GM21381 (cell line): ENCODE data around the gene GRM8.

Experiments used
- ATAC-seq: cut with Tn5 transposase; IDR thresholded peaks from one replicate; pipeline ENCODE4 v1.9.1; 2021; ENCODE audit warnings: mild to moderate bottlenecking, moderate library complexity; ENCODE audit not compliant: unreplicated experiment

GRM8 gene

DNA sequence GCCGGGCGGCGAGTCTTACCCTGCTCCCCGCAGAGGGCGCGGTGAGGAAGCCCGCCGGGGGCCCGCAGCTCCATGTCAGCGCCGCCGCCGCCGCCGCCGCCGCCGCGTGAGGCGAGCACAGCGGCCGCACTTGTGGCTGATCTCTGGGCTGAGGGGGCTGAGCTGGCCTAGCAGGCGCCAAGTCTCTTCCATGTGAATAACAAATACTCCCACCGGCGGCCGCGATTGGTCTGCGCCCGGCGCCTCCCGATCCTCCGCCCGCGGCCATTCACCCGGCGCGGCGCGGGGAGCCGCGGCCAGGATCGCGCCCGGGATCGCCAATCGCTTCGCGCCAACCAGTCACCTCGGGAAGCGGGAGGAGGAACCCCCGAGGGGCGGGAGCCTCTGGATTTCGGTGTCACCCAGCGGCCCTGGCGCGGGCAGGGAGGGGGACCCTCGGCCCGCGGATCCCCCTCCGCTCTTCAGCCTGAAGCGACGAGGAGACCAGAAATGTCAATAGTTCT lies at the start of gene GRM8:
TSS of gene GRM8 (minus strand) at position 164 of the 503 bp plus-strand sequence.
- ATAC-seq: no peak

DNA sequence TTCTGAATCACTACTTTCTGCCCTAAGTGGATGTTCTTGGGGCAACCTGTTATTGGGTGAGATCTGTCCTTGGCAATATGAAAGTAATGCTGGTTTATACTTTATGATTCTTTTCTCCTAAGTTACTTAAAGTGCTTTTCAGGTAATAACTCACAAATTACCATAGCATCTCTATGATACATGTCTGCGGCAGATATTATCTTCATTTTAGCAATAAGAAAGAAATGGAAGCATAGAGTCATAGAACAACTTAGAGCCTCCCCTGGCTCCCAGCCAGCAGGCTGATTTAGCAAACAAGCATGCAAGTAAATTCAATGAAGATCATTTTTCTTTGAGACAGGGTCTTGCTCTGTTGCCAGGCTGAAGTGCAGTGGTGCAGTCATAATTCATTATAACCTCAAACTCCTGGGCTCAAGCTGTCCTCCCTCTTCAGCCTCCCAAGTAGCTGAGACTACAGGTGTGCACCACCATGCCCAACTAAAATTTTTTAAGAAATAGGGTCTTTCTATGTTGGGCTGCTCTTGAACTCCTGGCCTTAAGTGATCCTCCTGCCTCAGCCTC lies 38.1 kb upstream of the GRM8 start:
- ATAC-seq: no peak

DNA sequence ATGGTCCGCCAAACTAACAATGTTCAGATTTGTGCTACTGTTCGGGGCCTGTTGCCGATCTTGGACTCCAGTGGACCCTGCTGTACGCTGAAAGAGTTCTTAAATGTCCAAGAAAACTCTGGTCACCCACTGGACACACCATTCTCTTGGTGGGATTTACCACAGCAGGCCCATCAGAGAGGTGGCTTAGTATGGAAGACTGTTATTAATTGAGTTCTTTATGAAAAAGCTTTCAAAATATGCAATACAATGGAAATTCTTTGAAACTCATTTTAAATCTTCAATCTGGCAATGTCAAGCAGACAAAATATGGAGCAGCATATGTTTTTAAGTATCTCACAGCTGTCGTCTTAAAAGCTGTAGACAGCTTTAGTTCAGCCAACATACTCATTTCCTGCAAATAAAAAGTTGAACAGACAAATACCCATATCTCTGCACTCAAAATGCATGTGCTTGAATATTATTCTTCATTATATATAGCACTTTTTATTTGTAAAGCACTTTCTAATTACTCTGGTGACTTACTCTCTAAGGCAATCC lies 37.4 kb upstream of the GRM8 start:
- ATAC-seq: no peak

DNA sequence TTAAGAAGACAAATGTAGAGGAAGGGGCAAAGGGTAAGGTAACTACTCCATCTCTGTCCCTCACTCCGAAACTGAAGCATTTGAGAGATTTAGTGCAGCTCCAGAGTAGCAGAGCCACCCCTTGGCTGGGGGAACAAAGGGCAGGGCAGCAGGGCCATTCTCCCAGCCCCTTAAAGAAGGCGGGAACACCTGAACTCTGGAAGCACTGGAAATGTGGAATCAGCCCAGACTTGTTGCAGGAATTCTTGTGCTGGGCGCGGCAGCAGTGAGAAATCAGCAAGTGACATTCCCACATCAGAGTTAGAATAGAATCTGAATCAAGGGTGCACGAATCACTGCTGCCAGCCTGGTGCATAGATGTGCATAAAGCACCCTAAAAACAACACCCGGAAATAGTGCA lies 34.4 kb upstream of the GRM8 start:
- ATAC-seq: no peak

DNA sequence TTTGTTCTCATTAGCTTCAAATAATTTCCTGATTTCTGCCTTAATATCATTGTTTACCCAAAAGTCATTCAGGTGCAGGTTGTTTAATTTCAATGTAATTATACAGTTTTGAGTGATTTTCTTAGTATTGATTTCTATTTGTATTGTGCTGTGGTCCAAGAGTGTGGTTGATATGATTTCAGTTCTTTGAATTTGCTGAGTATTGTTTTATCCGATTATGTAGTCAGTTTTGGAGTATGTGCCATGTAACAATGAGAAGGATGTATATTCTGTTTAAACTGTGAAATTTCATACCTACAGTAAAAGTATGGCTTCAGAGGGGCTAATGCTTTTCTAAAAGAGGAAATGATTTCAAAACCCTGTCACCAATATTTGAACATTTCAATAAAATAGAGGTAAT lies 17.4 kb upstream of the GRM8 start:
- ATAC-seq: no peak

DNA sequence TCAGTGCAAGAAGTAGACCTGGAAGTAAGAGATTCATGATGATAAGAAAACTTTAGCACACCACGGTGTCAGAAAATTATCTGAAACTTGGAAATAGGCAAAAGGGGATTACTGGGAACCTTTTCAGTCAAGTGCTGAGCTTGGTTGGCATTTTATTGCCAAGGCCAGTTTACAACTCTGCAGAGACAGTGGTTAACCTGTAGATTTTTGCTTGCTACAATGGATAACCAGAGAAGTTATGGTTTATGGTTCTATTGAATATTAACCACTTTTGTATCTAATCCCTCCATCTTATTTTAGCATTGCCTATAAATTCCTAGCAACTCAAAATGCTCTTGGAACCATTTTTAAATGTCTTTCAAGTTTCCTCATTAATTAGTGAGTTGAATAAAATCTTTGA lies 13.3 kb upstream of the GRM8 start:
- ATAC-seq: no peak

DNA sequence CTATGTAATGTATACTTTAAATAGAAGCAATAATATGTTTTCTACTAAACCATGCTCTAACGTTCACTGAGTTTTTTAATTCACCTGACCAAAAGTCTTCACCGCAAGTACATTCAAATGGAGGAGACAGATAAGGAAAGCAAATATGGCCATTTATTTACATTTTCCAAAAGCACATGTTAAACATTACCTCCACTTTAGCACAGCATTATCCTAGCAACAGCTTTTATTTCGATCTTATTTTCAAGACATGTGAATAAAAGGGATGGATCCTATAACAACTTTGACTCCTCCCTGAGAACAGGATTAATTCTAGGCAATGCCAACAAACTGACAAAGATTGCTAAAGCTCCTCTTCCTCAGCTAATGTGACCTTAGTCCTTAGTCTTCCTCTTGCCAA lies 11.5 kb upstream of the GRM8 start:
- ATAC-seq: no peak

DNA sequence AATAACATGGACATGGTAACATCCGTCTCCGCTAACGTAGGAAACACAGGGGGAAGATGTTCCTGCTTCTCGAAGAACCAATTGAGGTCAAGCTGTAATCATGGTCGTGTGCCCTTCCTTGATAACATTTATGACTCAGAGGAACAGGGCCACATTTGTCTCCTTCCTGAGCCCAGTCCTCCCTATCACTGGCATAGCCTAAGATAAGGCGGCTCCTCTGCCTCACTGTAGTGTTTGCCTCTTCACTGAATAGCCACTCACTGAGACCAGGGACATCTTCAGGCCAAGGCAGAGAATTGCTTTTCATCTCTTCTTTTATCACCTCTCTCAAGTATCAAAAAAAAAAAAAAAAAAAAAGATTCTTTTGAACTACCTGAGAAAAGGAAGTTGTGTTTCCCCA lies 5.4 kb upstream of the GRM8 start:
- ATAC-seq: no peak

DNA sequence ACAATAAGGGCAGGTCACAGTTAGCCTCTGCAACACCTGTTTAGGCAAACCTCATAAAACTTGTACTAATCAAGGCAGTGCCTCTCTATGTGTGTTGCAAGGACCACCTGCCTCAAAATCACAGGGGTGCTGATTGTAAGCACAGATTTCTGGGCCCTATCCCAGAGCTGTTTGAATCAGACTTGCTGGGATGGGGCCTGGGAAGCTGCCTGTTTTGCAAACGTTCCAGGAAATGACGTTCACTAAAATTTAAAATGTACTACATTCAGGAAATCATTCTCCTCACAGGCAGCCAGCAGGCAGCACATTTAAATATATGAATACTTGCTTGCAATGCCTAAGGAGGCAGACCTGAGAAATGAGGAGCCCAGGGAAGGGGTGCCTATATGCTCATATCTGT lies 4.3 kb upstream of the GRM8 start:
- no peak for ATAC-seq

DNA sequence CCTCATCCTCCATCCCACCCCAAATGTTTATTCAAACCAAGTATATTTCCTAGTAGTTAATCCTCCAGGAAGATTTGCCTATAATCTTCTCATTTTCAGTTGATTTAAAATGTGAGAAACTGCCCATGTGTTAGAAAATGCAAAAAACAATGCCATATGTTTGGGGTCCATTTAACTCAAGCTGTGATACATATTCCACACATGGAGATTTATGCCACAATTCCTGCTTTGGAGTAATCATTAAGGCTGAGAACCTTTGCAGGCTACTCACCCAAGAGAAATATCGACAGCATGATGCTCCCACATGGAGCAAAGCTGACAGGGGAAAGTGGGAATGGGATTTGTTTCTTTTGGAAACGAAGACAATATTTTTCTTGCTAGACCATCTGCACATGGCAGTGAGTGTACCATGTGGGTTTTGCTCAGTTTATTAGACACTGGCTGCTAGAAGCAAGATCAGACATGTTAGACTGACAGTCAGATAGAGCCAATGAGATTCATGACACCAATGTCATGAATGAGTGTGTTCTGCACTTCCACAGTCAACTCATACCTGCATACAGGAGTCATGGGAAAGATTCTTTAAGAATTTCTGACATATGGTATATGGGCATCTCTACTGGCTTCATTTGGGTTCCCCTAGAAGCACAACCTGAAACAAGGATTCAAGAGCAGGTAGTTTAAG lies 3.4 kb upstream of the GRM8 start:
- ATAC-seq: no peak

DNA sequence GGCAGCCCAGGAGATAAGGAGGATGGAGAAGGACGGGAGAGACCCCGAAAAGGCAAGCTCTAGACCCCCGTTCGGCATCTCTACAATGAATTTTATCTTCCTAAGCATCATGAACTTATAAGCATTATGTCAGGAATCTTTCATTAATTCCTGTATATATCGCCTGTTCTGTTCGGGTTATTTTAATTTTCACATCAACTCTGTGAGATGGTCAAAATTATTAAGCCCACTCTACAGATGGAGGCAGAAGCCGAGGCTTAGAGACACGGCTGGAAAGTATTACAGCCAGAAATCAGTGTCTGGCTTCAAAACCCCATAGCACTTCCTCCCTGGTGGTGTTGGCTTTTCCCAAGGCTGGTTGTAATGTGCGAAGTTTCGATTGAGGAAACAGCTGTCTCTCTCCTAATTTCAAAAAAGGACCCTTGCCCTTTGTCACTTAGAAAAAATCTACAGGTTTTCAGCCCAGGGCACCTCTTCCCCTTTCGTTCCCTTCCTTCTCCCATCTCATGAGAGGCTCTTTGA lies 1.5 kb upstream of the GRM8 start:
- no peak for ATAC-seq

DNA sequence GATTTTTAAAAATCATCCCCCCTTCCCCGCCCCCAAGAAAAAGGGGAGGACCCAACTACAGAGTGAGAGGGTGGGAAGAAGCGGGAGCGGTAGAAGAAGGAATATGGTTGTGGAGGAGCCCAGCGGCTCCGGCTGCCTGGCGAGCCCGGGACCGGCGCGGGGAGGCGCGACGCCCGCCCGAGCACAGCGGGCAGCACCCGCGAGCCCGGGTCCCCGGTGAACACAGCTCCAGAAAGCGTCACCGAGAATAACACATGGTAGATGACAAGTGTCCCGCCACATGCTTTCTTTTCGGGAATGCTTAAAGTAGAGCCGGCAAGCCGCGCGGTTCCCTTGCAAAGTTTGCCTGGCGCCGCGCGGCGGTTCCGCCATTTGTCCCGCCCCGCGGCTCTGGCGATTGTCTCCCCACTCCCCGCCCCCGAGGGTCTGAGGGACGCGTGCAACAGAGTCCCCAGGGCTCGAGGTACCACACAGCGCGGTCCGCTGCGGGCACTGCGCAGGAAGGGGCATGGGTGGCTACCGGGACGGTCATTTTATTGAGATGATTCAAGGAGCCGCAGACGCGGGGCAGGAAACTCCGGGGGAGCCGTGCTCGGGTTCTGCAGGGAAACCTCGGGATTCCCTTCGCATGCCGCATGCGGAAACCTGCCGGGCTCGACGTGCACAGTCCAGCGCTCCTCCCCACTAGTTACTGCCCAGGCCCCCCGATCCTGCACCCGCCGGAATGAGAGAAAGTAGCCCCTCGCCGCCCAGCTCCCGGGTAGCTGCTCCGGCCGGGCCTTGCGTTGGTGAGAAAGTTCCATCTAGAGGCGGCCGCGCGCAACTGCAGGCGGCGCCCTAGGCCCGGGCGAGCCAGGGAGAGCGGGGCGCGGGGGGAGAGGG lies 781 bp upstream of the GRM8 start:
- ATAC-seq: peak; percentile 79

DNA sequence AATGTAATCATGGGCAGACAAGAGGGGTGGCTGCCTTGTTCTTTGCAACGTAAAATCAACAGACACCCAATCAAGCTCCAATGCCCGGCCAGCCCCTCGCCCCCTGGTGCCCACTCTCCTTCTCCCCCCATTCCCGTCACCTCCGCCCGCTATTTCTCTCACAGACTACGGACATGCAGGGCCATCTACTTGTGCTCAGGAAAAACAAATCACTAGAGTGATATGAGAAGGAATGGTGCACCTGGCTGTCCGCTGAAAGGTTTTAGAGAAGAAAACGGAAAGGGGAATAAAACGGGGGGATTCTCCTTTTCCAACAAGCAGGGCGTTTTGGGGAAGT lies 396 bp downstream of the GRM8 start:
- ATAC-seq: no peak

DNA sequence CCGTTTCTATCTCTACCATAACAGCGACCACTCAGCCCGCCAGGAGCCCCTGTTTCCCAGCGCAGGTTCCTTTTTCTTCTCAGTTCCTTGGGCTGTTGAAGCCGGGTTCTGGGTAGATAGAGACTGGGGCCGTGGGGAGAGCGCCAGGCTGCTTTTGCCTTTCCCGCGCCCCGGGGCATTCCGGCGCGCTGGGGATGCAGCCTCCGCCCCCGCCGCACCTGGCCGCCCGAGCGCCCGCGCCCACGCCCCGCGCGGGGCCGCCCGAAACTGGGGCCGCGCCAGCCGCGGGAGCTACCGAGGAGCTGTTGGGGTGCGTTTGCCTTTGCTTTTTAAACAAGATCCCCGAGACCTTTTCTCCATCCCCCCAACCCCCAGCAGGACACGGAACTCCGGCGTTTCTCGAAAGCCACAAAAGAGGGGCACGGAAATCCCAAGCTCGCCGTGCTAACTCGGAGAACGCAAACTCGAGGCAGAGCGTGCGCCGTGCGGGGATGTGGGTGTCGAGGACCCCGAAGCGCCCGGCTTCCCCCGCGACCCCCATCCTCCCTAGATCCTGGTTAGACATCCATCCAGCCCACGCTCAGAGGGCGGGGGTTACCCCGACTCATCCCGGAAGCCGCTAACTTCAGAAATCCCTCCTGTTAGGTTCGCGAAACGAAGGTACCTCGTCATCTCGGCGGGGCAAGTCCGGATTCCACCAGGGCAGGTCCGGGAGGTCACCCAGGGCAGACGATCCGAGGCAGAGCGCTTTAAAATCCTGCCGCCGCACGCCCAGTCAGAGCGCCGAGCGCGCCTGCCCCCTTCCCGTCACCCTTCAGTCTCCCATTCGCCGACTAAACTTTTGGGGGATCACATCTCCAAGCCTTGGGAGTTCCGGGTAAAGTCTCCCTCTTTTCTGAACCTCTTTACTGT lies 1.0 kb downstream of the GRM8 start:
- no peak for ATAC-seq

DNA sequence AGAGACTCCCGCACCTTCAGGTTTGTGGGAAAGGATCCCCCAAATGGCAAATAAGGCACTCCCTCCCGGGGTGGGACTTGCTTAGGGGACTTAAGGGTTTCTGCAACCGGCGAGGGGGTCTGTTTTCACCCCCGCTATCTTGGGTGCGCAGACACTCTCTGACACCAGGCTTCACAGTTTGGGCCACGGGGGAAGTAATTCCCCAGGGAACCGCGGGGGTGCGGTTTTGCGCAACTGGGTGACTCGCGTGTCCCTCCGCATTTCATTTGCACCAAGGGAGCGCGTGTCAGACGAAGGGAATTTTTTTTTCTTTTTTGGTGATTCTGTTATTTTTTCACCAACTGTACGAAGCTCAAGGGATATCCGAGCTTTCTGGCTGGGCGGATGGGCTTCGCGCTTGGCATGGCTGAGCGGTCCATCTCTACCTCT lies 1.7 kb downstream of the GRM8 start:
- no peak for ATAC-seq

DNA sequence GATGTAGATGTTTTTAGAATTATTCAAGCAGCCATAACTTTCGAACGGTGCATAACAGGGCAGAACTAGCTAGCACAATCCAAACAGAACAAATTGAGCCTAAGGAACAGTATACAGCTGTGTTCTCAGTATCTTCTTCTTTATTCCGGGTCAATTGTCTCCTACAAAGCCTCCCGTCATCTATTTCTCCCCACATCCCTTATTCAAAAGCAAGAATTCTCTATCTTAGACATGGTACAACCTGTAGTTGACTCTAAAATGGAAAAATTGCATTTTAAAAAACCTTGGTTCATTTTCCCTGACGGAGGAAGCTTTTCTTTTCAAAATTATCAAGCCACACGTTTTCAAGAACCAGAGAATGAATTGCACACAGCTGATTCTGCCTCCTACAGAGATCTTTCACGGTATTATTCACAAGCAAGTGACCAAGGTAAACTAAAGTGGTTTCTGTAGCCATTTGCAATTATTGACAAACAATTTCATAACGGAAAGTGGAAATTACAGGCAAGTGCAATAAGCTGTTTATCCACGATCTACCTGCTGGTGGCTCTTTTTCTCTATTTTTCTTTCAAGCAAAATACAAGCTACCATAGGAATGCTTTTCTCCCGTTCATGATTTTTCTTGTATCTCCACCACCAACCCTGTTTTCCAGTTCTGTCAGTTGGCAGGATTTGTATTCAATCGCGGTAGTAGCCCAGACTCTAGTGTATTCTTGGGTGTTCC lies 2.3 kb downstream of the GRM8 start:
- no peak for ATAC-seq

DNA sequence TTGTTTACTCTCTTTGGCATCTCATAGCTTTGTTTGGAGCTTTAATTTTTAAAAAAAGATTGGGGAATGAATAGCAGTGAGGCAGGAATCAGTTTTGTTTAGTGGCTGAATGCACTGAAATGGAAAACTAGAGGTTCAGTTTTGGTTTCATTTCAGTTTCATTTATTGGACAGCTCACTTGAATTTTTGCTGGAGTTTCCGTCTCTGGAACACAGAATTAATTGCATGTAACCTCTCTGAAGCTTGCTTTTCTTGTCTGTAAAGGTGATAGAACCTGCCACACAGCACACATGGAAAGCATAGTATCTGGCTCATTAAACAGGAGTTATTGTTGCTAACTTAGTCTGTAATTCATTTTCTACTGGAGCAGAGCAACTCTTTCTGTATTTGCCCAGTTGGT lies 7.1 kb downstream of the GRM8 start:
- no peak for ATAC-seq

DNA sequence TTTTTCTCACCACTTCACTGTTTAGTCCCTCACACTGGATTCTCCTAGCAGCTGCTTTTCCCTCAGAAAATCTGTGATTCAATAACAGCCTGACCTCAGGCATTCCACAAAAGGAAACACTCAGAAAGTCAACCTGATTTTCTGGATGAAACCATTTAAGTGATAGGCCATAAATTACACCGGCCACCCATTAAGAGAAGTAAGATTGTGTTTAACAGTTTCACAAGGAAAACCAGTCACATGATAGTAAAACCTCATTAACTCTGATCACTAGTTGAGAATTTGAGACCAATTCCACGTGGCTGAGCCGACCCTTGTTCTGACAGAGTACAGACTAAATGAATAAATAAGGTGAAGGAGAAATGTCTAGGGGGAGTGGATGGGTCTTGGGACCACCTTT lies 7.7 kb downstream of the GRM8 start:
- no peak for ATAC-seq

DNA sequence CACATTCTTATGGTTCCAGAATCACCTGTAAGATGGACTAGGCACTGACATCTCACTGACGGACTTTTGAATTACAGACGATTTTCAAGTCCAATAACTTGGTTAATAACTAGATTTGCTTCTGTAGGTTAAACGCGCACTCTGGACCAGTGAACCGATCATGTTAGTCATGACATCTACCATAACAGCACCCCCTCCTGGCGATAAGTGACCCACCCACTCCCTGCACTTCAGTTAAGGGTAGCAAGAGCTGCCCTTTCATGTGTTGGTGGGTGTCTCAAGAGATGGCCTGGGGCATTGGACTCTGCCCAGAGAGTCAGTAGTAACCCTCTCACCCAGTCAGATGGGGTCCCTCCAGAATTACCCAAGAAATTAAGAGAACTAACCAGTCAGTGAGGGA lies 12.9 kb downstream of the GRM8 start:
- no peak for ATAC-seq

DNA sequence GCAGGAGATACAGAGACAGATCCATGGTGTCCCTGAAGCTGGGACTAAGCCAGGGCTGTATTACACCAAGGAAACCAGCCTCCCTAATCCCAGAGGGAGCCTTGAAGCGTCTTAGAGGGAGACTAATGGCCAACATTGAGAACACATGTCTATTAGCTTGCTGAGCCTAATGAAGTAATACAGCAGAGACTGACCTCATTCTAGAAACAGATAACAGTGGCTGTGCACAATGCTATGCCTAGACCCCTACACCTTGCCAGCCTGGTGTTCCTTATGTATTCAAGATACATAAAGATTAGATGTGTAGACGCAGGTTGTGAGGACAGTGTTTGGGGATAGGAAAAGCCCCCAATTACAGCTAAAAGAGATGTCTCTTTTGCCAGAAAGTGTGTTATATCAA lies 19.1 kb downstream of the GRM8 start:
- ATAC-seq: no peak
